GM13977 (cell line): ENCODE measurements around the gene SIRPD.

Experiments used
- DNase-seq: peaks from one replicate; pipeline ENCODE4 v3.0.0; 2012; ENCODE audit warnings: low spot score
- in situ Hi-C: fragments of 300-500 bp; cut with MboI; formaldehyde crosslinking; loops from one replicate; pipeline ENCODE4 v1.12.0; 2022; ENCODE audit warnings: low sequenced_read_pairs, low pct_unique_long_range_greater_than_20kb, mixed read lengths, inconsistent platforms; ENCODE audit not compliant: unreplicated experiment
- TF ChIP-seq, protein P1 (sequence below): IDR thresholded peaks from 2 replicates; pipeline ENCODE4 v1.5.1; 2012; ENCODE audit warnings: mild to moderate bottlenecking, control low read depth; ENCODE audit not compliant: insufficient read depth; ENCODE audit errors: extremely low read depth, missing control alignments

Gene SIRPD

DNA sequence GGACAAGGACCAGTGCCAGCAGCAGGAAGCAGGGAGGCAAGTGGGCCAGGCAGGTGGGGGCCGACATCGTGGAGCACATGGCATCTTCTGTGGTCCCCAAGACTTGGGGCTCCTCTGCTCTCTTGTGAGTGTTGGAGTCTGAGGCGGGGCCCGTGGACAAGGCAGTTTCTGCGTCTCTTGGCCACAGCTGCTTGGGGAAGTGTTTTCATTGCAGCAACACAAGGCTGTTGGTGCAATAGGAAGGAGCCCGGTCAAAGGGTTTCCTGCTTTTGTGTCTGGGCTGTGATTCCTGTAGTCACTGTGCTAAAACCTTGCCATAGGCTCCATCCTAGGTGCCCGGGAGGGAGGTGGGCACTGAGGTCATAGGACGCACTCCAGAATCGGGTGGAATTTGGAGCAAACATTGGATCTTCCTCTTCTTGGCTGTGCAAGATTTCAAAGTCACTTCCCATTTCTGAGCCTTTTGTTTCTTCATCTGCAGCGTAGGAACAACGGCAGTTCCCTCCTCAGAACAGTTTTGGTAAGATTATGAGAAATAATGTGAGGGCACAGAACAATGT, 66.1 kb downstream of the SIRPD start, which contains the start of gene SIRPB2:
SIRPB2 (minus strand) TSS at position 140 of the 560 bp plus-strand sequence; CDS start at position 79, 61 bp downstream.
- TF ChIP-seq, protein P1, sequence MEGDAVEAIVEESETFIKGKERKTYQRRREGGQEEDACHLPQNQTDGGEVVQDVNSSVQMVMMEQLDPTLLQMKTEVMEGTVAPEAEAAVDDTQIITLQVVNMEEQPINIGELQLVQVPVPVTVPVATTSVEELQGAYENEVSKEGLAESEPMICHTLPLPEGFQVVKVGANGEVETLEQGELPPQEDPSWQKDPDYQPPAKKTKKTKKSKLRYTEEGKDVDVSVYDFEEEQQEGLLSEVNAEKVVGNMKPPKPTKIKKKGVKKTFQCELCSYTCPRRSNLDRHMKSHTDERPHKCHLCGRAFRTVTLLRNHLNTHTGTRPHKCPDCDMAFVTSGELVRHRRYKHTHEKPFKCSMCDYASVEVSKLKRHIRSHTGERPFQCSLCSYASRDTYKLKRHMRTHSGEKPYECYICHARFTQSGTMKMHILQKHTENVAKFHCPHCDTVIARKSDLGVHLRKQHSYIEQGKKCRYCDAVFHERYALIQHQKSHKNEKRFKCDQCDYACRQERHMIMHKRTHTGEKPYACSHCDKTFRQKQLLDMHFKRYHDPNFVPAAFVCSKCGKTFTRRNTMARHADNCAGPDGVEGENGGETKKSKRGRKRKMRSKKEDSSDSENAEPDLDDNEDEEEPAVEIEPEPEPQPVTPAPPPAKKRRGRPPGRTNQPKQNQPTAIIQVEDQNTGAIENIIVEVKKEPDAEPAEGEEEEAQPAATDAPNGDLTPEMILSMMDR: no peak
- DNase-seq: no peak
- in situ Hi-C loops: no loop called here

DNA sequence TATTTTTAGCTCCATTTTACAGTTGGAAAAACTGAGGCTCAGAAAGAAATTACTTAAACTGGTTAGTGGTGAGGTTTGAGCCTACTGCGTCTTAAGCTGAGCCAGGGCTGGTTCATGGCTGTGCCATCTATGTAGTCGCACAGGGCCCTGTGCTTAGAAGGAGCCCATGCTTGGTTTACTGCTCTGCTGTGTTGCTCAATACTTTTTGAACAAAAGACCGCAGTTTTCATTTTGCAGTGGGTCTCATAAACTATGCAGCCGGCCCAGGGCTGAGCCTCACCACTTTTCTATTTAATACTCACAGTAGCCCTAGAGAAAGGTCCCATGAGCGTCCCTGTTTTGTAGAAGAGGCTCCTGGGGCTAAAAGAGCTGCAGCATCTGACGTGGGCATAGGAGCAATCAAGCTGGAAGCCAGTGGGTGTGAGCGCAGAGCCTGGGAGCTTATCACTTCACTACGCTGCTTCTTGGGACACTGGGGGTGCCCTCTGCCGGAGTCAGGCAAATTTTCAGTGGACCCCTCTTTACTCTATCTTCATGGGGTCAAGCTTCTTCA, 66.8 kb downstream of the SIRPD start:
- in situ Hi-C loops: no loop called here
- DNase-seq: no peak
- TF ChIP-seq, protein P1: no peak

DNA sequence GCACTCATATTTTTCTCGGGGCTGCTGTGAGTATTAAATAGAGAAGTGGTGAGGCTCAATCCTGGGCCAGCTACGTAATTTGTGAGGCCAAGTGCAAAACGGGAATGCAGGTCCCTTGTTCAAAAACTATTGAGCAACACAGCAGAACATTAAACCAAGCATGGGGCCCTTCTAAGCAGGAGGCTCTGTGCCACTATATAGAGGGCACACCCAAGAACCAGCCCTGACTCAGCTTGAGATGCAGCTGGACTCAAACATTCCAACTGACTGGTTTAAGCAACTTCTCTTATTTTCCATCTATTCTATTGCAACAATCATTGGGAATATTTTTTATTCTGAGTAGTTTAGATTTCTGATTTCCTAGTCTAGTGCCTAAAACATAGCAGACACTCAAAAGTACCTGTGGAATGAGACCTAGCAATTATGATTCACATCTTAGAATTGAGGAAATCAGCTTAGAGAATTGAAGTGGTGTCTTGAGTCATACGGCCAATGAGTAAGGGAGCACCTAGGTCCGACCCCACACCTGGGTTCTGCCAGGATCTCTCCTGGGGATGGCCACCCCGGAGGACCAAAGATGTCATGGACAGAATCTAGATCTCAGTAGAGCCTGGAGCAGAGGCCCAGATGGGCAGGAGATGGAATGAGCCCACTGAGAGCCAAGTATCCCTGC, 67.6 kb downstream of the SIRPD start:
- TF ChIP-seq, protein P1: no peak
- in situ Hi-C loops: no loop called here
- no peak for DNase-seq

DNA sequence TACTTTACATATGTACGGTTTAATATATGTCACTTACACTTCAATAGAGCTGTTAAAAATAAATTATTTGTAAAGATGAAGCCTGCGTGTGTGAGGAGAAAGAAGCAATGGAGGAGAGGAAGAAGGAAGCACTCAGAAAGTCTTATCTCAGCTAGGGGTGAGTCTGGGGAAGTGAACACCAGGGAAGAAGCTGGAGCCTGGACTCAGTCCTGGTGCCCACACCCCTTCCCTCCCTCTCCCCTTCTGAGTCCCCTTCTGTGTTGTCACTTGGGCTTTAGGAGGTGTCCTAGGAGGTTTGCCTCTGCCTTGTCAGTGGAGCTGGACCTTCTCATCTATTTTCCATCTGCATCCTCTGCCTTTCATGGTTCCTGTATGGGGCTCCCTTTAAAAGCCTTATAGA, 68.2 kb downstream of the SIRPD start:
- DNase-seq: no peak
- in situ Hi-C loops: no loop called here
- TF ChIP-seq, protein P1: no peak

DNA sequence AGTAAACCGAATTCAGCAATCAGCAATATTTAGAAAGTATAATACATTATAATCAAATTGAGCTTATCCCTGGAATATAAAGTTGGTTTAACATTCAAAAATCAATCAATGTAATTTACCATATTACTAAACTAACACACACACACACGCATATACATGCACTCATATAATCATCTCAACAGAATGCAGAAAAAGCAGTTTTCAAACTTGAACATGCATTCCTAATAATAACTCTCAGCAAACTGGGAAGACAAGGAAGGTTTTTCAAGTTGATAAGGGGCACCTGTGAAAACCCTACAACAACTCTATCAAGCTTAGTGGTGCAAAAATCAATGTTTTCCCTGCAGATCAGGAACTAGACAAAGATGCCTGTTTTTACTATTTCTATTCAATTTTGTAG, 70.9 kb downstream of the SIRPD start:
- no peak for DNase-seq
- in situ Hi-C loops: no loop called here
- TF ChIP-seq, protein P1: no peak

DNA sequence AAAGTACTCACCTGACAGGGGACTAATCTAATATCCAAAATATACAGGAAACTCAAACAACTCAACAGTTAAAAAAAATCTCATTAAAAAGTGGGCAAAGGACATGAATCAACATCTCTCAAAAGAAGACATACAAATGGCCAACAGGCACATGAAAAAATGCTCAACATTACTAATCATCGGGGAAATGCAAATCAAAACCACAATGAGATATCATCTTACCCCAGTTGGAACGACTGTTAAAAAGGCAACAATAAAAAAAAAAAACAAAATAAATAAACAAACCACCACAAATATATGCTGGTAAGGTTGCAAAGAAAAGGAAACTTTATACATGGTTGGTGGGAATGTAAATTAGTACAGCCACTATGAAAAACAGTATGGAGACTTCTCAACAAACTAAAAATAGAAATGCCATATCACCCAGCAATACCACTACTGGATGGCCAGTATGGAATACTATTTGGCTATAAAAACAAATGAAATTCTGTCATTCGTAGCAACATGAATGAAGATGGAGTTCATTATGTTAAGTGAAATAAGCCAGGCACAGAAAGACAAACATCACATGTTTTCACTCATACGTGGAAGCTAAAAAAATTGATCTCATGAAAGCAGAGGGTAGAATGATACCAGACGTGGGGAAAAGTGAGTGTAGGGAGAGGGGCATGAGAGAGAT, 72.9 kb downstream of the SIRPD start:
- TF ChIP-seq, protein P1: no peak
- in situ Hi-C loops: no loop called here
- no peak for DNase-seq
